ENCODE results near the gene SESN2.
A peak's percentile ranks its signal among the peaks of the same experiment; 100 is the strongest.

The SESN2 gene, protein sequence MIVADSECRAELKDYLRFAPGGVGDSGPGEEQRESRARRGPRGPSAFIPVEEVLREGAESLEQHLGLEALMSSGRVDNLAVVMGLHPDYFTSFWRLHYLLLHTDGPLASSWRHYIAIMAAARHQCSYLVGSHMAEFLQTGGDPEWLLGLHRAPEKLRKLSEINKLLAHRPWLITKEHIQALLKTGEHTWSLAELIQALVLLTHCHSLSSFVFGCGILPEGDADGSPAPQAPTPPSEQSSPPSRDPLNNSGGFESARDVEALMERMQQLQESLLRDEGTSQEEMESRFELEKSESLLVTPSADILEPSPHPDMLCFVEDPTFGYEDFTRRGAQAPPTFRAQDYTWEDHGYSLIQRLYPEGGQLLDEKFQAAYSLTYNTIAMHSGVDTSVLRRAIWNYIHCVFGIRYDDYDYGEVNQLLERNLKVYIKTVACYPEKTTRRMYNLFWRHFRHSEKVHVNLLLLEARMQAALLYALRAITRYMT

DNA sequence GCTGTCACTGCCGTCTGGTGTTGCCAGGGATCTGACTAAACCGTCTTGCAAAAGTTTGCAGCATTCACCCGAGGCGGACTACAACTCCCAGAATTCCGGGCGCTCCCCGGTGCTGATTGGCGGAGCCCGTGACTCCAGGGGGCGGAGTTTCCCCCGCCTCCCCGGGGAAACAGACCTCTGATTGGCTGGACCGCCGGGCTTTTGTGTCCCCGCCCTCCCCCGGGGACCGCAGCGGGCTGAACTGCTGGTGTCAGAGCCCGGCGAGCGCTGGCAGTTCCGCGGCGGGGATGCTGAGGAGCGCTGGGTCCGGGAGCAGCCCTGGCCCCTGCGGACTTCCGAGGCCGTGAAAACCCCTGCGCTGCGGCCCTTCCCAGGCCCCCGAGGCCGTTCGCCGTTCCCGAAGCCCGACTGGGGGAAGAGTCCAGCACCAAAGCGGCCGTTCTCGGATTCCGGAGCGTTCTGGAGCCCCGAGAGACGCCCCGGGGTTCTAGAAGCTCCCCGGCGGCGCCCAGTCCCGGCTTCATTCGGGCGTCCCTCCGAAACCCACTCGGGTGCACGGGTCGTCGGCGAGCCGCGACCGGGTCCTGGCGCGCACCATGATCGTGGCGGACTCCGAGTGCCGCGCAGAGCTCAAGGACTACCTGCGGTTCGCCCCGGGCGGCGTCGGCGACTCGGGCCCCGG is at the start of gene SESN2:
Gene SESN2 (plus strand): TSS at position 267 of the 682 bp plus-strand sequence. CDS start 330 bp downstream, at position 597.
- DNase-seq = peak; percentile 97

DNA sequence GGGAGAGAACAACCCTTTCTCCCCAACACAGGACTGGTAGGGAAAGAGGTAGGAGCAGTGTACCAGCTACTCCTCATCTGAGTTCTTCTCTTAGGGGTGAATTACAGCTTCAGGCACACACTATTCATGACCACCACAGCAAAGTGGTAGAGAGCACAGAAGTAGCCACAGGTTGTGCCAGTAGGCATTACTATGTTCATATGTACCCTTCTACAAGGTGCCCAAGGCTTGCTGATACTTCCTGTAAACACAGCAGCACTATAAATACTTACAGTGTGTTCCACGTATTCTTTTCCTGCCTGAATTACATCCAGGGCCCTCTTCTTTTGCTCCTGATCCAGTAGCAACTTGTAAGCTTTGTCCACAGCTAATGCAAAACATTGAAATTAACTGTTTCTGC is 49.6 kb upstream of the SESN2 start:
- DNase-seq = no peak

DNA sequence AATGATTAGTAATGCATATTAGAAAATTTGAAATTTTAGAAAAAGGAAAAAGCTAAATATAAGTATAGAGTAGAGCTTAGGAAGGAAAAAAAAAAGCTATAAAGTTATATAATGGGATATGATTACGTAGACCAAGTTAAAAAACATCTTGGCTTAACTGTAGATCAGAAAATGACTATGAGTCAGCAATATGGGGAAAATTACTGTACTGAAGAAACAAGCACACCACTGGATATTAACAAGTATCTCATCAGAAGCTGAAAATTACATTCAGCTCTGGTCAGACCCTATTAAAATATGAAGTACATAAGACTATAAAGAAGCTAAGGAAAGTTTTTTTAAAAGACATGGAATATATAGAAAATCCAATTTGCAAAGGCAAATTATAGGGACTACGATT is 46.0 kb upstream of the SESN2 start:
- no peak for DNase-seq

DNA sequence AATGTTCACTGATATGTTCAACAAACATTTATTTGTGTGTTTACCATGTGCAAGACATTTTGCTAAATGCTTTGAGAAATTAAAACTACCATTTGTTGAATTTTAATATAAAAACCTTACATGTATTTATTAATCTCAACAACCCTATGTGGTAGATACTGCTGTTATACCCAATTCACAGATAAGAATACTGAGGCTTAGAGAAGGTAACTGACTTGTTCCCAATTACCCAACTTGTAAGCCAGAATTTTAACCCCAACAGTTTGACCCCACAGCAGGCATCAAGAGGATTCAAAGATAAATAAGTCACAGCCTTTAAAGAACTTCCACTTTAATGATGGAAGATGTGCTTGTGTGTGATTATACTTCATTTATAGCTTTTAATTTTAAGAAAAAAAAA is 30.2 kb upstream of the SESN2 start:
- no peak for DNase-seq

DNA sequence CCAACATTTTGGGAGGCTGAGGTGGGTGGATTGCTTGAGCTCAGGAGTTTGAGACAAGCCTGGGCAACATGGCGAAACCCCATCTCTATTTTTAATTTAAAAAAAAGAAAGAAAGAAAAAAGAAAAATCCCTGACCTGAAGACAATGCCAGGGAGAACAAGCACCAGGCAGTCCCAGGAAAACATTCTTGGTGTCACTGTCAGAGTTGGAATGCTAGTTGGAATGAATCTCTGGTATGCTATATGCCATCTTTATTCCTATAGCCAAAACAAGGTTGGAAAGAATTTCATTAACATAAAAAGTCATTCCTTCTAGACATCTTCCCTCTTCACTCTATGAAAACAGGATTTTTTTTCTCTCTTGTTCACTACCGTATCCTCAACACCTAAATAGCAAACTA is 29.3 kb upstream of the SESN2 start:
- DNase-seq = no peak

DNA sequence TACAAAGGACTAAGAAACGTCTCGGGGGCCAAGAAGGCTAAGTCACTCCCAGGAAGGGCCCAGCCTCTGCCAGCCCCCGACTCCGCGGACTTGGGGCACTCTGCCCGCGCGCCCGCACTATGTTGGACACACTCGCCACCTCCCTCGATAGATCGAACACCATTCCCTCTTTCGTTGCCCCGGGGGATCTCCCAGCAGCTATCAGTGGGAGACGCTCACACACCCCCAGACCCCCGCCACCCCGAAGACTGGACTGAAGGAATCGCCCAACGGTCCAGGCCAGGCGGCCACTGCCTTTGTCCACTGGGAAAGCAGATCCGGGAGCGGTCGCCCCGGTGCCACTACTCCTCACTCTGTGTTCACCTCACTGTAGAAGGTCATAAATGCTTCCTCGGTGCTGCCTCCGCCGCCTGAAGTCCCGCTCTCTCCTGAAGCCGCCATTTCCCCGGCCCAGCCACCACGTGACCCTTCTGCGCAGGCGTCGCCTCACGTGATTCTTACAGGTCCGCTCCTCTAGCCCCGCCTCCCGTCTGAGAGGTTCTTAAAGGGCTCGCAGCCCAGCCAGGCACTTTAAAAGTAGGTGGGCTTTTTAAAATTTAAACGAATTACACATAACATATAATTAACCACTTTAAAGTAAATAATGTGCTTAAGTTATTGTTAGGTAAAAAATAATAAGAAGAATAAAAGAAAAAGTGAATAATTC is 26.6 kb upstream of the SESN2 start, which contains the start of gene DNAJC8:
Gene DNAJC8 (minus strand): TSS at position 472 of the 706 bp plus-strand sequence. CDS start 31 bp downstream, at position 441.
- DNase-seq = peak; percentile 91

DNA sequence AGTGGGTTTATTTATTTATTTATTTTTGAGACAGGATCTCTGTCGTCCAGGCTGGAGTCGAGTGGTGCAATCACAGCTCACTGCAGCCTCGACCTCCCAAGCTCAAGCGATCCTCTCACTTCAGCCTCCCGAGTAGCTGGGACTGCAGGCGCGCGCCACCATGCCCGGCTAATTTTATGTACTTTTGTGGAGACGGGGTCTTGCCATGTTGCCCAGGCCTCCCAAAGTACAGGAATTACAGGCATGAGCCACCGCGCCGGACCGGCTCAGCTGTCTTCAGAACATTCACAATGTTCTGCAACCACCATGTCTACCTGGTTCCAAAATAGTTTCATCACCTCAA is 26.1 kb upstream of the SESN2 start:
- DNase-seq = no peak

DNA sequence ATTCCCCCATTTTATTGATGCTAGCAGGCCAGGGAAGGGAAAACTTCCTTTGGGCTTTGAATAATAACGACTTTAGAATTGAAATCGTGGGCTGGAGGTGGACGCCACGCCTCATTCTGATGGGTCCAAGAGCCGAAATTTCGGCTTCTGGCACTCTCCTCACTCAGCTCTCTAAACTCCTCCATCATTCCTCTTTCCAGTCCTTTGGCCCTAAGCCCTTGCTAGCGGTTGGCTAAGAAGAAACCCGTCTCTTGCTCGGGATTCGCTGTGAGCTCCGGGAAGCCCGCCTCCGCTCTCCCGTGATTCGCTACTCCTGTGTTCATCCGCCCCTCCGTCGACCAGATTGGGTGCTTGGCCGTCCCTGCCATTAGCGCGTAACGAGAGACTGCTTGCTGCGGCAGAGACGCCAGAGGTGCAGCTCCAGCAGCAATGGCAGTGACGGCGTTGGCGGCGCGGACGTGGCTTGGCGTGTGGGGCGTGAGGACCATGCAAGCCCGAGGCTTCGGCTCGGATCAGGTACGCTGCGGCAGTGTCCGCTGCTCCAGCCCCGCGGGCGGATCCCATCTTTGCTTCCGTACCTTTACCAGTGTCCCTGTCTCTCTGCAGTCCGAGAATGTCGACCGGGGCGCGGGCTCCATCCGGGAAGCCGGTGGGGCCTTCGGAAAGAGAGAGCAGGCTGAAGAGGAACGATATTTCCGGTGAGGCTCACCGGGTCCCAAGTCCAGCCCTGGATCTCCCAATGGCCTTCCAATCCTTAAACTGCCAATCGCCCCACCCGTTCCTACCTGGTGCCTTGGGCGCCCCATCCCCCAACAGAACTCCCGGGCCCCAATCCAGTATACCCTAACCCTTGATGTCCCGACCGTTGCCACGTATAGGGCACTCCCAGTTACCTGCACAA is 23.3 kb upstream of the SESN2 start, which contains the start of gene ATP5IF1:
Gene ATP5IF1 (plus strand): TSS at position 370 of the 901 bp plus-strand sequence. CDS start 60 bp downstream, at position 430.
- DNase-seq = peak; percentile 97

DNA sequence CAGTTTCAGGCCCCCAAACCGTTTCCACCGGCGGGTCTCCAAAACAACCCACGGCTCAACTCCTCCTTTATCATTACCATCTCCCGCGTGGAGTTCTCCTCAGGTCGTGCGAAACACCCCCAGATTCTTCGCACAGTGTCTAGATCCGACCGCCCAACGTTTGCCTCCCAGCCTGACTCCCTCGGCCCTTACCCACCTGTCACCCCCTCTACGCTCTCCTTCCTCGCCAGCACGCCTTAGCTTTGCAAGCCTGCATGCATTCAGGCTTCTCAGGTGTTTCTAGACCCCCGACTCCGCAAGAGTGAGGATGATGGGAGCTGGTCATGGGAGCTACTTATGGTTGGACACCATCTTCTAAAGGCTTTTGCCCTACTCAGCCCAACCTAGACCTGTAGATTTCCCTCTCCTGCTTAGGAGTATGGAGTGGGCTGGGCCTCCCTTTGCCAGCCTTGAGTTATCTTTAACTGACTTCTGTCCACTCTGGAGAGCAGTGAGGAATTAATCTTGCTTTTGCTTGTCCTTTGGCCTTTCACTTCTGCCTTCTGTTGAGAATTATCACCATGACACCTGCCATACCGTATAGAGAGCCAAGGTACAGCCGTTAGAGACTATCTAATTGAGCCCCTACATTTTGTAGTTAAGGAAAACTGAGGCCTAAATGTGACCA is 22.5 kb upstream of the SESN2 start:
- no peak for DNase-seq

DNA sequence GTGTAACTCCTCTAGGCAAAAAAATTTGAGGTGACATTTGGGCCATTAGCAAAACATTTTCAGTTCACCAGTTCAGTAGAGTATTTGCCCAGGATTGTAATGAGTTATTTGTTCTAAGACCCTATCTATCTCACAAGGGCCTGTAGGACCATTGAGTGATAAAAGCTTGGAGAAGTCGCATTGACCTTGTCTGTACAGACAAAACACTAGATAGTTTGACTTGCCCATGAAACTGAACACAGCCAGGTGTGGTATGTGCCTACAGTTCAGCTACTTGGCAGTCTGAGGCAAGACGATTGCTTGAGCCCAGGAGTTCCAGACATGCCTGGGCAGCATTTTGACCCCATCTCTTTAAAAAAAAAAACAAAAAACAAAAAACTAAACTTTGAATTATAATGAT is 20.3 kb upstream of the SESN2 start:
- no peak for DNase-seq

DNA sequence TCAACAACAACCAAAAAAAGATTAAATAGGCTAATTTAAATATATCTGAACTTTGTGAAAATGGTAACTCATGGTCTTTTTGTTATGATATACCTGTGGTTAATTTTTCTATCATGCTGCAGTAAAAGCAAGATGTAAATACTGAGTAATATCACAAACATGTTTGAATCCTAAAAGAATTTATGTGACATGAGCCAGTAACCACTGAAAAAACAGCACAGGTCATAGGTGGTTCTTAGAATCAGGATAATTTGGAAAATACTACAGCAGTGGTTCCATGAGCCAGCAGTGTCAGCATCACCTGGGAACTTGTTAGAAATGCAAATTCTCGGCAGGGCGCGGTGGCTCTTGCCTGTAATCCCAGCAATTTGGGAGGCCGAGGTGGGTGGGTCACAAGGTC is 19.3 kb upstream of the SESN2 start:
- DNase-seq = no peak

DNA sequence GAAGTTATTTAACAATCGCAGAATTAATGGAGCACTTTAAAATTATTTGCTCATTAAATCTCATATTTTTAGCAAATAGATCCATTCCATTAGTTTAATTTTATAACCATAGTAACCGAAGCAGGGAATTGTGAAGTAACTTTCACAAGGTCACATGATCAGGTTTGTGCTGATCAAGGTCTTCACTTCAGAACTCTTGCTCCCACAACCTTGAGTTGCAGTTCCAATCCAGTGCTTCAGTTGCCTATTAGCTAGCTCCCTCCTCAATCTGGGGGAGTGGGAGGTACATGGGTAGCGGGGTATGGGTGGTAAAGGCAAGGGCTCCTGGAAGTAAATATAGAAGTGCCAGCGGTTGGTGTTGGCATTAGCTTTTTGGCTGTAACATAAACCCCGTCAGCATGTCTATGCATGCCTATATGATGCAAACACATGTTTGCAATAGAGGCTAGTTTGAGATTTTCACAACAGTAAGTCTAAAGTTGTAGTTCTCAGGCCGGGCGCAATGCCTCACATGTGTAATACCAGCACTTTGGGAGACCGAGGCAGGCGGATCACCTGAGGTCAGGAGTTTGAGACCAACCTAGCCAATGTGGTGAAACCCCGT is 17.6 kb upstream of the SESN2 start:
- no peak for DNase-seq

DNA sequence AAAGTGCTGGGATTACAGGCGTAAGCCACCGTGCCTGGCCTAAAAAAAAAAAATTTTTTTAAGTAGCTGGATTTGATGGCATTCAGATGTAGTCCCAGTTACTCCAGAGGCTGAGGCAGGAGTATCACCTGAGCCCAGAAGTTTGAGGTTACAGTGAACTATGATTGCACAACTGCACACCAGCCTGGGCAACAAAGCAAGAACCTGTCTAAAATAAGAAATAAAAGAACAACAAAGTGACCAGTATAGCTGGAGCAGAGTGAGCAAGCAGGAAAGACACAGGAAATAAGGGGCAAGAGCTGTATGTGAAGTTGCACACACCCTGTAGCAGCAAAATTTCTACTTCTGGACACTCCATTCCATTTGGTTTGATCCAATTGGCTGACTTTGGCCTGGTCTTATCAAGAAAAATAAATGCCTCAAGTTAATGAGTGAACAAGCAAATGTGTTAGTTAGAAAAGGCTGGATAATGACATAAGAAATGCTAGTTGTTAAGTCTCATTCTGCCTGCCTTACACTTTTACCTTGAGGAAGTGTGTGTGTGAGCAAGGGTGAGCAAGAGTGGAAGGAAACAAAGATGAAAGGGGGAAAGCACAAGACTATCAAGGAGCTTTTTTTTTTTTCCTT is 15.5 kb upstream of the SESN2 start:
- DNase-seq = no peak

DNA sequence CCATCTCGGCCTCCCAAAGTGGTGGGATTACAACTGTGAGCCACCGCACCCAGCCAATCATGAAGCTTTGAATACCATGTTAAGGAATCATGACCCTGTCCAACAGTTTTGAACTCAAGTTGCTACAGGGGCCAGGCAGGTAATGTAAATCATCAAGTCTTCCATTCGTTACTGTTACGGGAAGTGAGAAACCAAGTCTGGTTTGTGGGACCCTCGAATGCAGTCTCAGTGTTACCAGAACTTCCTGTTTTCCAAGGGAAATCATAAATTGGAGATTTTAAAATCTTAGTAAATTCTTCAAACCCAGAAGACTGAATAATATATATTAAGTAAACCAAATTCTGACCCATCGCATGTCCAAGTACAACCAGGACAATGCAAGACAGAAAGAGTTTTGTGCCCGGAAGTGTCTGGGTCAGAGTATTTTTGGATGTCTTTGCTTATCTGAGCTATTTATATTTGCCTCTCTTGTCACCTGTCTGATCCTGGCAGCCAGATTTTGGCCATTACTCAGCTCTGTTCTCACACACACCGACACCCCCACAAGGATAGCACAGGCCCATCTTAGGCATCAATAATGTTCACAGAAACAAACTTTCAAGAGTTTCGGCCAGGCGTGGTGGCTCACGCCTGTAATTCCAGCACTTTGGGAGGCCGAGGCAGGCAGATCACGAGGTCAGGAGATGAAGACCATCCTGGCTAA is 14.6 kb upstream of the SESN2 start:
- no peak for DNase-seq

DNA sequence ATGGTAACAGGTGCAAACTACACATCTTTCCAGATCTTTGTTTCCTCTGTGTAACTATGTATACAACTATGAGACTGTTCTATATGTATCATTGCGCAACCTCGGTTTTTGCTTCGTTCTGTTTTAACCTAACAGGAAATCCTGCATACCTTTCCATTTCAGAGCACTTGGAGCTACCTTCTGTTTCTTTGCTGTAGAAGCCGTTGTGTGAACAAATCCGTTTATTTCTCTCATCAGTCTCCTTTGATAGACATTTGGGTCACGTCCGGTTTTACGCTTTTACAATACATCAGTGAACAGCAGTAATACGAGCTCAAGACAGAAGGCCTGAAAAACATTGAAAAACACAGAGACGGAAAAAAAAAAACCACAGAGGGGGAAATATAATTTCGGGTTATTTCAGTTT is 12.9 kb upstream of the SESN2 start:
- no peak for DNase-seq

DNA sequence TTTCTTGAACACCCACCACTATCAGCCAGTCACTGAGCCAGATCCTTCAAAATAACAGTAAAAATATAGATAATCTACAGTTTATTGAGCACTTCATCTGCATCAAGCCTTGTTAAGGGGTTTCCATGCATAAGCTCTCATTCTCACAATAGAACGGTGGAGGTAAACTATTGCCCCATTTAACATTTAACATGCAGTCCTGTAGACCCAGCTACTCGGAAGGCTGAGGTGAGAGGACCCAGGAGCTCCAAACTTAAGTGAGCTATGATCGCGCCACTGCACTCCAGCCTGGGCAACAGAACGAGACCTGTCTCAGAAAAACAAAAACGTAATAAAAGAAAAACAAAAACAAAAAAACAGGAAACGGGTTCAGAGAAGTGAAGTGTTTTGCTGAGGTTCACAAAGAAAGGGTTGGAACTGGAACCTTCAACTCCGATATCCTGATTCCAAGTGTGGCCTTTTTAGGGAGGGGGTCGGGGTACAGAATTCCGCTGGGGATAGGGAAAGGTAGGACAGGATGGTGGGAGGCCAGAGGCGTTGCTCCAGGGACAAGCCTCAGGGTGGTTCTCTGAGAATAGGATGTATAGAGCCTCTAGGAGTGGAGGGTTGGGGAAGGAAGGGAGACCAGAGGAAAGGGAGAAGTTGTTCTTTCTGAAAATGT is 11.6 kb upstream of the SESN2 start:
- DNase-seq = no peak

DNA sequence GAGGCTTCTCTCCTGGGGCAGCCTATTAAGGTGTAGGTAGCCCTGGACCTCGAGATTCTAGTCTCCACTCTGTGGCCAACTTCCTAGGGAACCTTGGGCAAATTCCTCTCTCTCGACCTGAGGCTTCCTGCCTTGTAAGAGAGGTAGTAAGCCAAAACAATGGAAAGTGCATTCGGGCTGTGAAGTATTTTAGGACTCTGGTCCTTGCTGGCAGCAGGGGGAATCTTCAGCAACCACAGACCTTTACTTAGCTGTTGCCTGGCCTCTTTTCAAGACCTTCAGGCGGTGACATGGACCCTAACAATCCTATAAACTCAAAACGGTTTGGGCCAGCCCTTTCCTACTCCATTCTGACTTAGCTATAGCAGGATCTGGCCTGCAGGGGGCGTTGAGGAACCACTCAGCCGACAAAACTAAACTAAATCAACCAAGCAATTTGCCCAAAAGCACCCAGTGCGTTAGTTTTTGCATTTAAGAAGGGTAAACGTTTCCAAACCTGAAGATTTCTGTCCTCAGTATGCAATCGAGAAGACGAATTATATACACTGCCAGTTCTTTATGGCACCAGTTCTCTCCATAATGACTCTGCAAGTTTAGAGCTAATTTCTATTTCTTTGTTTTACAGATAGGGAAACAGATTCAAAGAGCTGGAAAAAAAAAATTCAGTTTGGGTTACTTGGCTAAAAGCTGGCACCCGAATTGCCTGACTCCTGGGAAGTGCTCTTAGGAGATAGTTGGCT is 10.9 kb upstream of the SESN2 start:
- peak; percentile 46 for DNase-seq

DNA sequence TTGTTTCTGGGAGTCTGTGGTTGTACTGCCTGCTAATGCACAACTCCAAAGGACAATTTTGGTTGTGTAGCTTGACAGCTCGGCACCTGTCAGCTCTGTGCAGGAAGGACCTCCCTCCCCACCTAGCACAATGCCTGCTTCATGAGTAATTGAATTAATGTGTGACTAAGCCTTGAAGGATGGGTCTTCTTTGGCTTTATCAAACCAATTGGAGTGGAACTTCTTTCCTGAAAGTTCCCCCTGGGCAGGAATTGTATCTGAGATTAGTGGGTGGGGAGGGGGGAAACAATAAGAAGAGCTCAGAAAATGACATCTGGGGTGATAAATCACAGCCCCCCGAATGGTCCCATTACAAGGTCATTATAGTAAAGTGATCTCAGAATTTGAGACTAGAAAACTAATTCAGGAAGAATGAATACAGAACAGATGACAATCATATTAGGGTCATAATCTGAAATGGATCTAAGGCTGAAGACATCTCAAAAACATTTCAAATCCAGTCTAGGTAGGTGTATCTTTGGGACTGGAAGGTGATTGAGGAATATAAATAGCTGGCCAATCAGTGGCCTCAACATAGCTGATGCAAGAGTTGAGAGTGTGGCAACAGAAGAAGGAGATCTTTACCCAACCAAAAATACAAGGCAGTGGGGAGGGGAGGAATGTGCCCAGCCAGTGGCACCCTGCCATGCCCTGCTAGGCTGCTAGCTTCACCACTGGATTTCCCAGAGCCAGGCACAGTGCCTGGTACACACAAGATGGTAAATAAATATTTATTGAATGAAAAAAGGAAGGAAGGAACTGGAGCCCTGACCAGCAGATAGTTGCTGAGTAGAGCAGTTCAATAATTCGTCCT is 10.1 kb upstream of the SESN2 start:
- DNase-seq = no peak

Data from NCI-H1105 (cell line).